HepG2 (cell line): Measurements from ENCODE around the gene VAMP2. TPM values are rescaled to one million over a fixed set of nuclear protein-coding genes. Genes with fewer than 3 reads are reported as not detected.

ENCODE experiments used
- ATAC-seq: fragments of 200-7000 bp; cut with Tn5 transposase; 3 replicates; pipeline ENCODE4 v1.9.1; 2020; ENCODE audit warnings: mild to moderate bottlenecking, moderate library complexity
- BruUV-seq: library from RNA; stranded (reverse); fragments of 400-500 nt; replicated peaks from 2 replicates; lab custom pipeline; 2021; lab: Mats Ljungman, UMichigan
- CTCF ChIA-PET: fragments of 300-600 bp; formaldehyde crosslinking; extraction: SDS; loops from one replicate; lab custom pipeline; 2021; ENCODE audit warnings: low total read pairs, inconsistent platforms, low intra/inter-chr PET ratio; lab: Yijun Ruan, JAX
- POLR2A ChIA-PET: fragments of 350-600 bp; sonication (Branson Sonifier 250); formaldehyde crosslinking; loops from one replicate; lab custom pipeline; 2020; ENCODE audit warnings: antibody characterized with exemption, inconsistent platforms; lab: Yijun Ruan, JAX
- DNase-seq: peaks from one replicate; pipeline ENCODE4 v3.0.0-alpha.2; 2015; ENCODE audit warnings: low spot score
- FAIRE-seq: peaks from 3 replicates; lab custom pipeline; 2011; peaks lifted over from hg19 to GRCh38; lab: Jason Lieb, UNC
- H2AFZ ChIP-seq: one replicate; pipeline ENCODE4 v1.6.1; 2011; ENCODE audit warnings: low read length, inconsistent platforms
- H3K27ac ChIP-seq: fragments of 300-600 bp; 3 replicates; pipeline ENCODE4 v1.8.0; 2011; ENCODE audit warnings: mixed run types, mild to moderate bottlenecking, mixed read lengths, low read length, inconsistent platforms; ENCODE audit not compliant: insufficient read depth; ENCODE audit errors: extremely low read length
- H3K27me3 ChIP-seq, 2 experiments: fragments of 200-600 bp in 1 of 2; 2 replicates in 1 of 2; 3 replicates in 1 of 2; pipeline versions ENCODE4 v1.6.0 to v1.8.0; 2011; ENCODE audit warnings: low read length in 2 of 2, mild to moderate bottlenecking in 2 of 2, moderate library complexity in 2 of 2, inconsistent platforms in 1 of 2; ENCODE audit not compliant: insufficient read depth in 2 of 2, control insufficient read depth in 1 of 2
- H3K36me3 ChIP-seq, 2 experiments: fragments of 200-600 bp in 1 of 2; replicated peaks in 1 of 2; 2 replicates in 1 of 2; 3 replicates in 1 of 2; pipeline versions ENCODE4 v1.5.1 to v1.8.0; 2011; ENCODE audit warnings: low read length in 2 of 2, inconsistent platforms in 1 of 2; ENCODE audit not compliant: insufficient read depth in 2 of 2, control insufficient read depth in 1 of 2
- H3K4me1 ChIP-seq: 2 replicates; pipeline ENCODE4 v1.5.1; 2012; ENCODE audit warnings: low read length, inconsistent platforms; ENCODE audit not compliant: insufficient read depth
- H3K4me2 ChIP-seq: 2 replicates; pipeline ENCODE4 v1.6.0; 2011; ENCODE audit warnings: low read depth, low read length, inconsistent platforms
- H3K4me3 ChIP-seq, 3 experiments: fragments of 200-600 bp in 1 of 3; sonication (generic), shearing (Covaris generic) in 1 of 3; replicated peaks in 1 of 3; 2 replicates each; pipeline ENCODE4 v1.5.1; 2011 to 2016; ENCODE audit warnings: low read length in 3 of 3, inconsistent platforms in 2 of 3, low read depth in 2 of 3, mild to moderate bottlenecking in 2 of 3, control low read depth in 1 of 3, mixed read lengths in 1 of 3; ENCODE audit not compliant: insufficient read depth in 1 of 3
- H3K79me2 ChIP-seq: one replicate; pipeline ENCODE4 v1.6.1; 2011; ENCODE audit warnings: low read length, inconsistent platforms; ENCODE audit not compliant: insufficient read depth
- H3K9ac ChIP-seq: 2 replicates; pipeline ENCODE4 v1.6.0; 2011; ENCODE audit warnings: mild to moderate bottlenecking, low read depth, low read length, inconsistent platforms; ENCODE audit not compliant: insufficient read depth
- H3K9me3 ChIP-seq: 2 replicates; pipeline ENCODE4 v1.5.1; 2012; ENCODE audit warnings: mild to moderate bottlenecking, low read length
- H4K20me1 ChIP-seq: 2 replicates; pipeline ENCODE4 v1.6.0; 2011; ENCODE audit warnings: inconsistent platforms, mild to moderate bottlenecking, low read length, moderate library complexity; ENCODE audit not compliant: insufficient read depth
- BRCA1 ChIP-seq: sonication (generic); formaldehyde crosslinking; IDR thresholded peaks from 2 replicates; pipeline ENCODE4 v1.4.0; 2020; ENCODE audit warnings: missing genetic modification reagents
- HIC2 ChIP-seq: sonication (generic); formaldehyde crosslinking; IDR thresholded peaks from 2 replicates; pipeline ENCODE4 v1.9.0; 2022; ENCODE audit warnings: low read depth, missing genetic modification reagents
- HNF1A ChIP-seq, 2 experiments: sonication (generic) in 1 of 2; formaldehyde crosslinking in 1 of 2; IDR thresholded peaks; 2 replicates each; pipeline versions ENCODE4 v1.4.0 to v1.6.1; 2016 to 2020; ENCODE audit warnings: borderline replicate concordance in 1 of 2, low read depth in 1 of 2, mild to moderate bottlenecking in 1 of 2, missing genetic modification reagents in 1 of 2
- HOXA3 ChIP-seq: sonication (generic); formaldehyde crosslinking; IDR thresholded peaks from 2 replicates; pipeline ENCODE4 v1.5.0; 2020; ENCODE audit warnings: missing genetic modification reagents
- SAFB2 ChIP-seq: sonication (generic); formaldehyde crosslinking; IDR thresholded peaks from 2 replicates; pipeline ENCODE4 v1.5.1; 2020; ENCODE audit warnings: missing genetic modification reagents, low read depth, mild to moderate bottlenecking, borderline replicate concordance
- SRSF1 ChIP-seq: fragments of 200-400 bp; formaldehyde crosslinking; optimal IDR thresholded peaks from 2 replicates; pipeline ENCODE3; 2017; ENCODE audit warnings: mild to moderate bottlenecking, low read depth, low read length, moderate library complexity
- TOE1 ChIP-seq: sonication (generic); formaldehyde crosslinking; IDR thresholded peaks from 2 replicates; pipeline ENCODE4 v1.4.0; 2020; ENCODE audit warnings: mild to moderate bottlenecking, missing genetic modification reagents
- ZEB1 ChIP-seq: IDR thresholded peaks from 2 replicates; pipeline ENCODE4 v1.6.1; 2012; ENCODE audit warnings: mild to moderate bottlenecking, low read depth, inconsistent platforms; ENCODE audit not compliant: insufficient replicate concordance
- ZFP91 ChIP-seq: sonication (generic); formaldehyde crosslinking; IDR thresholded peaks from 2 replicates; pipeline ENCODE4 v1.9.0; 2022; ENCODE audit warnings: missing genetic modification reagents, mild to moderate bottlenecking, borderline replicate concordance
- ZNF33B ChIP-seq: sonication (generic); formaldehyde crosslinking; IDR thresholded peaks from 2 replicates; pipeline ENCODE4 v1.5.1; 2020; ENCODE audit warnings: mild to moderate bottlenecking, missing genetic modification reagents
- ZNF501 ChIP-seq: sonication (generic); formaldehyde crosslinking; IDR thresholded peaks from 2 replicates; pipeline ENCODE4 v1.5.1; 2020; ENCODE audit warnings: mild to moderate bottlenecking, moderate library complexity, missing genetic modification reagents
- ZNF639 ChIP-seq: conservative IDR thresholded peaks from 2 replicates; pipeline ENCODE4 v1.6.1; 2018; ENCODE audit warnings: missing genetic modification reagents
- ZNF660 ChIP-seq: sonication (generic); formaldehyde crosslinking; IDR thresholded peaks from 2 replicates; pipeline ENCODE4 v1.5.1; 2020; ENCODE audit warnings: mild to moderate bottlenecking, low read depth, missing genetic modification reagents, borderline replicate concordance
- WGBS: methylation state at CpG from one replicate; pipeline ENCODE4 v1.1.6; 2017; ENCODE audit warnings: low lambda C conversion rate; 5-methylcytosine and 5-hydroxymethylcytosine counted together
- in situ Hi-C: cut with HindIII; loops from 2 replicates; pipeline ENCODE4 v1.10.0; 2017; ENCODE audit warnings: low pct_unique_long_range_greater_than_20kb; ENCODE audit not compliant: extremely low pct_ligation_motif_present
- intact Hi-C: fragments of 100-400 bp; cut with micrococcal nuclease; formaldehyde crosslinking; loops from one replicate; pipeline ENCODE4 v1.10.0; 2022; ENCODE audit not compliant: unreplicated experiment
- polyA plus RNA-seq, 8 experiments: library from polyadenylated mRNA; depleted of rRNA in 3 of 8; stranded (reverse) in 7 of 8; unstranded in 1 of 8; fragments of >200 nt; fragmentation: Illumina TruSeq in 4 of 8; extraction: Trizol in 4 of 8; gene quantifications; 2 replicates each; pipeline versions ENCODE4 v1.2.1 to v1.2.3, GENCODE V29; 2011 to 2016; ENCODE audit warnings: low read depth in 4 of 8, missing spikeins in 1 of 8, mixed read lengths in 1 of 8; ENCODE audit not compliant: insufficient read depth in 1 of 8
- total RNA-seq, 5 experiments: library from RNA; depleted of rRNA; stranded (reverse); fragments of >200 nt; fragmentation: Illumina TruSeq; extraction: Trizol; gene quantifications; 2 replicates each; pipeline ENCODE4 v1.2.3, GENCODE V29; 2016; ENCODE audit warnings: low read depth in 1 of 5

Gene VAMP2
- total and polyA plus RNA-seq, 2 of the 13 experiments (the other 11 are each of a cell fraction or from before 2014, with no cell fraction given), result 3.9 to 17.2 TPM

GRCh38 chr17:8109661-8110455 lies 52.9 kb downstream of the VAMP2 start:
- Histone ChIP-seq H3K9ac (no peak overlapping the region), H3K27me3 (peaks cover 9 to 62% of the 10 kb centered on the region in 2 experiments), H3K79me2 (no peaks in the 10 kb centered on the region), H3K4me2 (peak overlapping the region; percentile 47; the same call in 1 of the 2 replicates), H4K20me1 (no peaks in the 10 kb centered on the region), H3K4me1 (no peaks in the 10 kb centered on the region), H3K9me3 (no peaks in the 10 kb centered on the region), H3K27ac (no peak overlapping the region), H2AFZ (no peak overlapping the region), H3K36me3 (no peaks in the 10 kb centered on the region), H3K4me3 (peak overlapping the region in 1 of 3 experiments; percentile 23; a peak in 1 of 6 replicates)
- WGBS, result 36% methylated on average over 25 of the region's 63 CpGs
- ChIA-PET CTCF (interaction anchor here (1.7 to 2.5 kb wide), 3 partner anchors 16 to 49 kb away, joined by 4 to 14 read pairs (median 11); no protein-coding TSS in a partner anchor), POLR2A (no interaction called here)
- DNase-seq (no peak), FAIRE-seq (no peak), ATAC-seq (peak; percentile 89)
- BruUV-seq, result no TSS peak
- intact Hi-C loops (loop anchor here (1.0 to 5.0 kb wide), 2 partner anchors 8 to 48 kb away; partner anchors contain the start of gene ALOXE3), in situ Hi-C loops (no loop called here)
- TF ChIP-seq ZNF660 (CRISPR knock-in tag) (no peak), HNF1A (IDR thresholded peaks at IDR 0.05; ENCODE audit: low read depth) (no peak), HNF1A (CRISPR knock-in tag; IDR thresholded peaks at IDR 0.05; ENCODE audit: borderline replicate concordance) (no peak), BRCA1 (no peak), SRSF1 (peak; percentile 25), ZNF639 (CRISPR knock-in tag) (no peak), TOE1 (CRISPR knock-in tag) (no peak), HOXA3 (CRISPR knock-in tag) (0 out of 2 replicates have a peak, but pooled peaks have one; percentile 15), ZNF33B (no peak), ZFP91 (CRISPR knock-in tag) (peak; percentile 21; the same call in 1 of the 2 replicates), HIC2 (CRISPR knock-in tag) (no peak), SAFB2 (no peak), ZEB1 (peak; percentile 84), ZNF501 (no peak)
